ENCODE data around the gene GPX2. TPM values are rescaled to one million over a fixed set of nuclear protein-coding genes. Genes with fewer than 3 reads are reported as not detected.

GPX2 gene
- total RNA-seq, 1 donor from 2014 or later, result not detected

DNA sequence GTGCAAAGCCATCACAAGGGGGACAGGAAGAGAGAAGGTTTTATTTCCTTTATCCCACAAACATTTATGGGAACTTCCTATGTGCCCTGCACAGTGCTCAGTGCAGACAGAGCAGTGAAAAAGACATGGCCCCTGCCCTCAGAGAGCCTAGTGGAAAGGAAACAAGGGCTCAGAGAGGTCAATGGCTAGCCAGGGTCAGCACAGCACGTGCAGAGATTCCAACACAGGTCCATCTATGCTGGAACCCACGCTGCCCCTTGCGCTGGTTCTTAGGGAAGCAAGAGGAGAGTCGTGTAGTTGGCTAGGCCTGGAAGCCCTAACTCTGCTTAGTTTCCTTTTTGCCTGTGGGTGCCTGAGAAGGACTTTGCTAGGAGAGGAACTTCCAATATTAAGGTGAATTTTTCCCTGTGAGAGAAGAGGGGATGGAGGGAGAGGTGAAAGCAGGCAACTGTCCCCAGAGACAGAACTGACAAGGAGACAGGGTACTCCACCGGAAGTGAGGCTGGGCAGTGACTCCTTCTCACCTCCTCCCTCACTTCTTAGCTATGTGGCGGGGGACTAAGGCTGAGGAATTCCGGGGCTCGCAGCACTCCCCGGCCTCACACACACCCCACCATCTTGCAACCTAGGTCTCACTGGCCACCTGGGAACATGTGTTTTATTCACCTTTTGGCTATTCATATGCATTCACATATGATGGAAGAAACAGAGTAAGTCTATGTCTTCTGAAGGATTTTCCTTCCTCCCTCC, 12.1 kb upstream of the GPX2 start:
- Histone ChIP-seq H3K4me3 (ENCODE audit: insufficient read depth, low read depth, low read length) (no peak overlapping the region), H3K27me3 (ENCODE audit: insufficient read depth, low read length) (no peaks in the 10 kb centered on the region), H4K20me1 (ENCODE audit: insufficient read depth, low read length) (peaks cover 19% of the 10 kb centered on the region), H3K79me2 (ENCODE audit: insufficient read depth, low read length) (no peaks in the 10 kb centered on the region), H3K9me3 (ENCODE audit: insufficient read depth, low read depth, low read length) (no peaks in the 10 kb centered on the region), H3K36me3 (ENCODE audit: insufficient read depth, low read length) (no peaks in the 10 kb centered on the region), H3K4me2 (ENCODE audit: low read length) (no peak overlapping the region), H2AFZ (ENCODE audit: low read depth, low read length) (no peak overlapping the region), H3K4me1 (ENCODE audit: insufficient read depth, low read length) (no peaks in the 10 kb centered on the region), H3K27ac (ENCODE audit: low read depth, low read length) (no peak overlapping the region), H3K9ac (ENCODE audit: low read length) (no peak overlapping the region)
- TF ChIP-seq CTCF (IDR thresholded peaks at IDR 0.05; ENCODE audit: insufficient read depth, low read depth, low read length), result no peak
- TF ChIP-seq EZH2 (IDR thresholded peaks at IDR 0.05; ENCODE audit: insufficient read depth, low read length), result no peak
- no peak for FAIRE-seq
- no peak overlapping the region for H3K27ac Mint-ChIP-seq (ENCODE audit: unreplicated experiment)
- H3K36me3 Mint-ChIP-seq (ENCODE audit: low read depth, unreplicated experiment), result peaks cover 30% of the 10 kb centered on the region
- H3K4me1 Mint-ChIP-seq (ENCODE audit: low read depth, unreplicated experiment), result no peaks in the 10 kb centered on the region
- H3K9me3 Mint-ChIP-seq (ENCODE audit: unreplicated experiment), result no peaks in the 10 kb centered on the region
- no peaks in the 10 kb centered on the region for H3K27me3 Mint-ChIP-seq (ENCODE audit: low read depth, unreplicated experiment)
- H3K4me3 Mint-ChIP-seq (ENCODE audit: unreplicated experiment), result no peak overlapping the region
- DNase-seq (ENCODE audit: low read depth), result no peak

- Histone ChIP-seq H2AFZ (ENCODE audit: low read depth, low read length) (no peak overlapping the region), H3K27ac (ENCODE audit: low read depth, low read length) (no peak overlapping the region), H3K9ac (ENCODE audit: low read length) (no peak overlapping the region), H3K36me3 (ENCODE audit: insufficient read depth, low read length) (no peaks in the 10 kb centered on the region), H3K4me3 (ENCODE audit: insufficient read depth, low read depth, low read length) (no peak overlapping the region), H3K9me3 (ENCODE audit: insufficient read depth, low read depth, low read length) (no peaks in the 10 kb centered on the region), H3K79me2 (ENCODE audit: insufficient read depth, low read length) (no peaks in the 10 kb centered on the region), H4K20me1 (ENCODE audit: insufficient read depth, low read length) (peaks cover 19% of the 10 kb centered on the region), H3K4me1 (ENCODE audit: insufficient read depth, low read length) (no peaks in the 10 kb centered on the region), H3K27me3 (ENCODE audit: insufficient read depth, low read length) (no peaks in the 10 kb centered on the region), H3K4me2 (ENCODE audit: low read length) (no peak overlapping the region)
- TF ChIP-seq EZH2 (IDR thresholded peaks at IDR 0.05; ENCODE audit: insufficient read depth, low read length) (no peak), CTCF (IDR thresholded peaks at IDR 0.05; ENCODE audit: insufficient read depth, low read depth, low read length) (no peak)
- Mint-ChIP-seq H3K27me3 (ENCODE audit: low read depth, unreplicated experiment) (no peaks in the 10 kb centered on the region), H3K9me3 (ENCODE audit: unreplicated experiment) (no peaks in the 10 kb centered on the region), H3K4me3 (ENCODE audit: unreplicated experiment) (no peak overlapping the region), H3K36me3 (ENCODE audit: low read depth, unreplicated experiment) (peaks cover 32% of the 10 kb centered on the region), H3K27ac (ENCODE audit: unreplicated experiment) (no peak overlapping the region), H3K4me1 (ENCODE audit: low read depth, unreplicated experiment) (no peaks in the 10 kb centered on the region)
- FAIRE-seq (no peak), DNase-seq (ENCODE audit: low read depth) (no peak)
These were observed 11.1 kb upstream of the GPX2 start for GRCh38 chr14:64953661-64954060.

- H3K27ac Mint-ChIP-seq (ENCODE audit: unreplicated experiment), result no peak overlapping the region
- H3K4me1 Mint-ChIP-seq (ENCODE audit: low read depth, unreplicated experiment), result no peaks in the 10 kb centered on the region
- Histone ChIP-seq H3K4me2 (ENCODE audit: low read length) (no peak overlapping the region), H3K79me2 (ENCODE audit: insufficient read depth, low read length) (no peaks in the 10 kb centered on the region), H3K27ac (ENCODE audit: low read depth, low read length) (no peak overlapping the region), H3K36me3 (ENCODE audit: insufficient read depth, low read length) (no peaks in the 10 kb centered on the region), H3K4me1 (ENCODE audit: insufficient read depth, low read length) (no peaks in the 10 kb centered on the region), H3K27me3 (ENCODE audit: insufficient read depth, low read length) (no peaks in the 10 kb centered on the region), H3K9ac (ENCODE audit: low read length) (no peak overlapping the region), H3K9me3 (ENCODE audit: insufficient read depth, low read depth, low read length) (no peaks in the 10 kb centered on the region), H2AFZ (ENCODE audit: low read depth, low read length) (no peak overlapping the region), H4K20me1 (ENCODE audit: insufficient read depth, low read length) (peaks cover 19% of the 10 kb centered on the region), H3K4me3 (ENCODE audit: insufficient read depth, low read depth, low read length) (no peak overlapping the region)
- H3K36me3 Mint-ChIP-seq (ENCODE audit: low read depth, unreplicated experiment), result peaks cover 31% of the 10 kb centered on the region
- H3K27me3 Mint-ChIP-seq (ENCODE audit: low read depth, unreplicated experiment), result no peaks in the 10 kb centered on the region
- H3K4me3 Mint-ChIP-seq (ENCODE audit: unreplicated experiment), result no peak overlapping the region
- FAIRE-seq (no peak), DNase-seq (ENCODE audit: low read depth) (no peak)
- TF ChIP-seq CTCF (IDR thresholded peaks at IDR 0.05; ENCODE audit: insufficient read depth, low read depth, low read length) (no peak), EZH2 (IDR thresholded peaks at IDR 0.05; ENCODE audit: insufficient read depth, low read length) (no peak)
- H3K9me3 Mint-ChIP-seq (ENCODE audit: unreplicated experiment), result no peaks in the 10 kb centered on the region
These were observed 10.7 kb upstream of the GPX2 start for GRCh38 chr14:64953310-64953654.
